ENCODE data around the gene C5orf63. TPM values are rescaled to one million over a fixed set of nuclear protein-coding genes. Genes with fewer than 3 reads are reported as not detected.

The C5orf63 gene
- total and polyA plus RNA-seq, 11 donors, result 1.4 to 14.7 (median 6.4) TPM

DNA sequence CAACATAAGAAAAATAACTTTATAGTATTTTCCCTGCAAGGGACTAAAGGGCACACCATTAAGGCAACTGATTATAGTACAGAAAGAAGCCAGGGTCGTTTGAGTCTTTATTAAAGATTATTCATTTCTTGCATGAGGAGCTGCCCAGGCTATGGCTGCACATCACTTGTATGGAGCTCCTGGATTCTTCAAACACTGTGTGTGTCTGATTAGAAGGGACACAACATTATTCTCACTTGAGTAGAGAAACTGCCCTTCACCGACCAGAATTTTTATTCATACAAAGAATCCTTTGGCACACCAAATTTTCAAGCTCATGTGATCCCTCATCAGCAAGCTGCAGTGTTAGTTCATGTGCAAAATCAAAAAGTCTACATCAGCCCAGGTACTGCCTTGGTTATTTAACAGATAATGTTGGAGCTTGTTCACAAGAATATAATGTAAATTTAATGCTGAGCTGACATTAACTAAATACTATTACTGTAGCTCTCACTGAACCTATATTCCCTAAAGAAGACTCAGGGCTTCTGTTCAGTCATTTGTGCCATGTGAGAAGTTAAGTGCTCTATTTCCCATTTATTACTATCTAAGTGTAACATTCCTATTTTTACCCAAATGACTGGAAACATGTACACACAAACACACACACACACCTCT is 9.9 kb downstream of the C5orf63 start:
- no peak overlapping the region for H3K4me3 ChIP-seq
- no peak overlapping the region for H3K27ac ChIP-seq
- intact Hi-C loops (cut with DNase I), result no loop called here
- peaks cover 0 to 5% (median 0%) of the 10 kb centered on the region in 12 donors for H3K4me1 ChIP-seq
- no peak for DNase-seq
- H3K36me3 ChIP-seq, result peaks cover 0 to 3% (median 0%) of the 10 kb centered on the region in 9 donors
- 75 to 77% (median 75%) methylated on average over 2 of the region's 2 CpGs for WGBS, 4 donors
- TF ChIP-seq CTCF (IDR thresholded peaks at IDR 0.05) (no peak), POLR2A (IDR thresholded peaks at IDR 0.05) (no peak)
- H3K27me3 ChIP-seq, result no peaks in the 10 kb centered on the region
- no peak for ATAC-seq
- no peaks in the 10 kb centered on the region for H3K9me3 ChIP-seq

- ATAC-seq (no peak), DNase-seq (no peak)
- Histone ChIP-seq H3K4me3 (no peak overlapping the region), H3K27me3 (no peaks in the 10 kb centered on the region), H3K36me3 (peaks cover 0 to 8% (median 0%) of the 10 kb centered on the region in 9 donors), H3K9me3 (no peaks in the 10 kb centered on the region), H3K27ac (no peak overlapping the region), H3K4me1 (no peaks in the 10 kb centered on the region)
- TF ChIP-seq CTCF (IDR thresholded peaks at IDR 0.05) (no peak), POLR2A (IDR thresholded peaks at IDR 0.05) (no peak)
- WGBS, 4 donors, result 60 to 82% (median 73%) methylated on average over 1 of the region's 1 CpG
- intact Hi-C loops (cut with DNase I), result no loop called here
Measured at GRCh38 chr5:127061956-127062355, 11.3 kb downstream of the C5orf63 start.

GRCh38 chr5:127061537-127061936 is 11.8 kb downstream of the C5orf63 start:
- intact Hi-C loops (cut with DNase I), result no loop called here
- no peak overlapping the region for H3K27ac ChIP-seq
- H3K27me3 ChIP-seq, result no peaks in the 10 kb centered on the region
- no peaks in the 10 kb centered on the region for H3K4me1 ChIP-seq
- WGBS, 4 donors, result 72 to 91% (median 85%) methylated on average over 1 of the region's 1 CpG
- peaks cover 0 to 10% (median 0%) of the 10 kb centered on the region in 9 donors for H3K36me3 ChIP-seq
- DNase-seq (no peak), ATAC-seq (no peak)
- TF ChIP-seq CTCF (IDR thresholded peaks at IDR 0.05) (no peak), POLR2A (IDR thresholded peaks at IDR 0.05) (no peak)
- no peak overlapping the region for H3K4me3 ChIP-seq
- no peaks in the 10 kb centered on the region for H3K9me3 ChIP-seq

DNA sequence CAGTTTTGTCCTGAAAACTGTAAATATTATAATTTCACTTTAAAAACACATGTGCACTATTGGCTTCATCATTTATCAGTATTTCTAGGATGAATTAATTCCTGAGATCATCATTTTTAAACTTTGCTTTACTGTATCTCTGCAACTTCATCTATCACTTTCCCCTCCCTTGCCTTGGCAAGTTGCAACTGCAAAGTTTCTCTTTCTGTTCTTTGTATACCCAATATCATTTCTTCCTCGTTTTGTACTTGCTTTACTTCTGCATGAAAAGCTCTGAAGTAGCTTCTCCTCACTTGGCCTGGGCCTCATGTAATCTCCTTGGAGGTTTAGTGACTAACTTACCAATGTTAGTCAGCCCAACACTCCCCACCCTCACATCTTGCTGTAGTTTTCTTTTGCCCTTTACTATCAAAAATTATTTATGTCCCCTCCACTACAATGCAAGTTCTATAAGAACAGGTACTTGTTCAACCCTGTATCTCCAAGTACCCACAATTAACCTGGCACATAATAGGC is 12.8 kb downstream of the C5orf63 start:
- DNase-seq (no peak), ATAC-seq (no peak)
- peaks cover 0 to 18% (median 5%) of the 10 kb centered on the region in 9 donors for H3K36me3 ChIP-seq
- H3K4me1 ChIP-seq, result no peaks in the 10 kb centered on the region
- no peaks in the 10 kb centered on the region for H3K27me3 ChIP-seq
- H3K4me3 ChIP-seq, result no peak overlapping the region
- no peaks in the 10 kb centered on the region for H3K9me3 ChIP-seq
- TF ChIP-seq POLR2A (IDR thresholded peaks at IDR 0.05), result no peak
- intact Hi-C loops (cut with DNase I), result no loop called here
- 56 to 69% (median 67%) methylated on average over 1 of the region's 1 CpG for WGBS, 4 donors
- H3K27ac ChIP-seq, result no peak overlapping the region
